Chondrocyte (in vitro differentiated cells): ENCODE results near the gene RAD50. TPM values are rescaled to one million over a fixed set of nuclear protein-coding genes. Genes with fewer than 3 reads are reported as not detected.

ENCODE experiments used
- DNase-seq: peaks from one replicate; pipeline ENCODE4 v3.0.0; 2021; ENCODE audit warnings: mixed read lengths, low spot score
- H3K27ac Mint-ChIP-seq: one replicate; pipeline ENCODE4 v1.8.0; 2021; ENCODE audit warnings: mild to moderate bottlenecking, moderate library complexity, mixed read lengths; ENCODE audit not compliant: unreplicated experiment
- H3K27me3 Mint-ChIP-seq: 2 replicates; pipeline ENCODE4 v1.8.0; 2021; ENCODE audit warnings: low read depth, mixed read lengths
- H3K36me3 Mint-ChIP-seq: 2 replicates; pipeline ENCODE4 v1.8.0; 2021; ENCODE audit warnings: low read depth, mixed read lengths
- H3K4me1 Mint-ChIP-seq: 2 replicates; pipeline ENCODE4 v1.8.0; 2021; ENCODE audit warnings: low read depth, mild to moderate bottlenecking, mixed read lengths
- H3K4me3 Mint-ChIP-seq: one replicate; pipeline ENCODE4 v1.8.0; 2021; ENCODE audit warnings: mild to moderate bottlenecking, moderate library complexity, mixed read lengths; ENCODE audit not compliant: unreplicated experiment
- H3K9me3 Mint-ChIP-seq: 2 replicates; pipeline ENCODE4 v1.8.0; 2021; ENCODE audit warnings: low read depth, mixed read lengths
- CTCF ChIP-seq: fragments of 200-600 bp; sonication (generic); IDR thresholded peaks from 2 replicates; pipeline ENCODE4 v1.5.0; 2021; ENCODE audit warnings: antibody characterized with exemption, mild to moderate bottlenecking, moderate library complexity
- total RNA-seq: library from RNA; stranded (reverse); gene quantifications from 3 replicates; pipeline ENCODE4 v1.2.1, GENCODE V29; 2021

The RAD50 gene
- total RNA-seq, 1 donor from 2014 or later: 30.7 TPM

GRCh38 chr5:132595624-132596023, 38.8 kb downstream of the RAD50 start:
- no peak for DNase-seq
- Mint-ChIP-seq H3K4me1 (no peaks in the 10 kb centered on the region), H3K36me3 (peaks cover 25% of the 10 kb centered on the region)

GRCh38 chr5:132601071-132601728, 44.4 kb downstream of the RAD50 start:
- no peak for DNase-seq
- Mint-ChIP-seq H3K9me3 (no peaks in the 10 kb centered on the region), H3K27me3 (no peaks in the 10 kb centered on the region), H3K4me1 (no peaks in the 10 kb centered on the region), H3K27ac (no peak overlapping the region), H3K4me3 (no peak overlapping the region), H3K36me3 (peaks cover 34% of the 10 kb centered on the region)
- TF ChIP-seq CTCF: no peak

More at GRCh38 chr5:132595624-132596023, 38.8 kb downstream of the RAD50 start:
- TF ChIP-seq CTCF: no peak
- Mint-ChIP-seq H3K4me3 (no peak overlapping the region), H3K27ac (no peak overlapping the region), H3K27me3 (no peaks in the 10 kb centered on the region), H3K9me3 (no peaks in the 10 kb centered on the region)

GRCh38 chr5:132607095-132607494, 50.3 kb downstream of the RAD50 start:
- no peak overlapping the region for H3K4me3 Mint-ChIP-seq
- DNase-seq: no peak
- peaks cover 3% of the 10 kb centered on the region for H3K9me3 Mint-ChIP-seq
- no peaks in the 10 kb centered on the region for H3K4me1 Mint-ChIP-seq
- peaks cover 45% of the 10 kb centered on the region for H3K36me3 Mint-ChIP-seq
- H3K27me3 Mint-ChIP-seq: no peaks in the 10 kb centered on the region
- no peak overlapping the region for H3K27ac Mint-ChIP-seq
- TF ChIP-seq CTCF: no peak

- H3K27me3 Mint-ChIP-seq: no peaks in the 10 kb centered on the region
- H3K36me3 Mint-ChIP-seq: peaks cover 44% of the 10 kb centered on the region
- no peak for TF ChIP-seq CTCF
- H3K4me1 Mint-ChIP-seq: no peaks in the 10 kb centered on the region
- no peak overlapping the region for H3K4me3 Mint-ChIP-seq
- H3K9me3 Mint-ChIP-seq: peaks cover 4% of the 10 kb centered on the region
- no peak for DNase-seq
- H3K27ac Mint-ChIP-seq: no peak overlapping the region
These were observed 51.3 kb downstream of the RAD50 start for GRCh38 chr5:132608107-132608506.

GRCh38 chr5:132611965-132612364, 55.2 kb downstream of the RAD50 start:
- Mint-ChIP-seq H3K9me3 (peaks cover 4% of the 10 kb centered on the region), H3K27ac (no peak overlapping the region), H3K36me3 (peaks cover 25% of the 10 kb centered on the region), H3K4me1 (no peaks in the 10 kb centered on the region), H3K27me3 (no peaks in the 10 kb centered on the region), H3K4me3 (no peak overlapping the region)
- TF ChIP-seq CTCF: no peak
- no peak for DNase-seq
